ENCODE results near the gene UNC5CL.

- peak in 4 of 12 donors; percentile 14 to 33 (median 25) for TF ChIP-seq CTCF (IDR thresholded peaks at IDR 0.05)
- no peak for TF ChIP-seq POLR2A (IDR thresholded peaks at IDR 0.05)
These were observed 32.5 kb upstream of the UNC5CL start for GRCh38 chr6:41071501-41071922.

All from heart left ventricle (tissue), 13 donors.